GM12878 (cell line): Measurements from ENCODE around the gene ABCC3. TPM values are rescaled to one million over a fixed set of nuclear protein-coding genes. Genes with fewer than 3 reads are reported as not detected.

Source experiments
- ATAC-seq: fragments of 200-7000 bp; cut with Tn5 transposase; 3 replicates; pipeline ENCODE4 v1.9.1; 2020; ENCODE audit warnings: mild to moderate bottlenecking, moderate library complexity
- BruUV-seq: library from RNA; stranded (reverse); fragments of 400-500 nt; replicated peaks from 2 replicates; lab custom pipeline; 2021; lab: Mats Ljungman, UMichigan
- CTCF ChIA-PET: fragments of 300-600 bp; sonication (Branson Sonifier 250); formaldehyde crosslinking; extraction: SDS; loops from one replicate; lab custom pipeline; 2021; ENCODE audit warnings: inconsistent platforms; lab: Yijun Ruan, JAX
- POLR2A ChIA-PET: fragments of 350-600 bp; formaldehyde crosslinking; extraction: SDS; loops from one replicate; lab custom pipeline; 2021; ENCODE audit warnings: inconsistent platforms; lab: Charles Lee
- RAD21 ChIA-PET: fragments of 300-600 bp; sonication (Branson Sonifier 250); formaldehyde crosslinking; loops from one replicate; lab custom pipeline; 2023; ENCODE audit warnings: antibody characterized with exemption; ENCODE audit not compliant: unreplicated experiment; lab: Charles Lee
- SMC1A ChIA-PET: fragments of 300-600 bp; sonication (Branson Sonifier 250); formaldehyde crosslinking; loops from one replicate; lab custom pipeline; 2023; ENCODE audit not compliant: unreplicated experiment, uncharacterized antibody; lab: Charles Lee
- DNase-seq: peaks from one replicate; pipeline ENCODE4 v3.0.0-alpha.2; 2011; ENCODE audit warnings: low read depth, low spot score
- FAIRE-seq: peaks from 3 replicates; lab custom pipeline; 2011; peaks lifted over from hg19 to GRCh38; lab: Jason Lieb, UNC
- H2AFZ ChIP-seq: 2 replicates; pipeline ENCODE4 v1.6.0; 2011; ENCODE audit warnings: low read depth, low read length, control low read depth; ENCODE audit not compliant: control insufficient read depth
- H3K27ac ChIP-seq: 2 replicates; pipeline ENCODE4 v1.5.1; 2011; ENCODE audit warnings: control low read depth; ENCODE audit not compliant: control insufficient read depth, insufficient read depth
- H3K27me3 ChIP-seq, 2 experiments: replicated peaks in 1 of 2; 2 replicates each; pipeline versions ENCODE4 v1.6.0 to v1.6.1; 2011; ENCODE audit warnings: low read length in 1 of 2; ENCODE audit not compliant: control insufficient read depth in 2 of 2, insufficient read depth in 2 of 2
- H3K36me3 ChIP-seq, 2 experiments: 2 replicates each; pipeline ENCODE4 v1.5.1; 2011; ENCODE audit warnings: low read length in 1 of 2; ENCODE audit not compliant: control insufficient read depth in 2 of 2, insufficient read depth in 2 of 2
- H3K4me1 ChIP-seq: 2 replicates; pipeline ENCODE4 v1.6.1; 2011; ENCODE audit warnings: mild to moderate bottlenecking, low read length, moderate library complexity, mixed read lengths; ENCODE audit not compliant: control insufficient read depth, insufficient read depth
- H3K4me2 ChIP-seq: 2 replicates; pipeline ENCODE4 v1.6.0; 2011; ENCODE audit warnings: control low read depth; ENCODE audit not compliant: control insufficient read depth, insufficient read depth
- H3K4me3 ChIP-seq: fragments of 200-600 bp; sonication (generic); 2 replicates; pipeline ENCODE4 v1.5.1; 2016
- H3K79me2 ChIP-seq: 2 replicates; pipeline ENCODE4 v1.6.0; 2011; ENCODE audit warnings: low read length; ENCODE audit not compliant: control insufficient read depth, insufficient read depth
- H3K9ac ChIP-seq: 2 replicates; pipeline ENCODE4 v1.8.0; 2011; ENCODE audit warnings: low read length, control low read depth, mixed read lengths; ENCODE audit not compliant: control insufficient read depth, insufficient read depth
- H3K9me3 ChIP-seq: replicated peaks from 3 replicates; pipeline ENCODE4 v1.5.1; 2011; ENCODE audit warnings: mild to moderate bottlenecking, low read length; ENCODE audit not compliant: control insufficient read depth, insufficient read depth
- H4K20me1 ChIP-seq: 2 replicates; pipeline ENCODE4 v1.6.0; 2011; ENCODE audit not compliant: control insufficient read depth, insufficient read depth
- ATF7 ChIP-seq: fragments of 450-650 bp; IDR thresholded peaks from 2 replicates; pipeline ENCODE4 v1.6.1; 2016; ENCODE audit warnings: low read depth, mild to moderate bottlenecking
- BCLAF1 ChIP-seq: fragments of 450-650 bp; IDR thresholded peaks from 2 replicates; pipeline ENCODE4 v1.6.1; 2017; ENCODE audit warnings: antibody characterized with exemption, mild to moderate bottlenecking, moderate library complexity
- EP300 ChIP-seq, 2 experiments: fragments of 150-350 bp in 1 of 2; IDR thresholded peaks; 2 replicates each; pipeline ENCODE4 v1.6.1; 2011 to 2012; ENCODE audit warnings: low read depth in 2 of 2, low read length in 2 of 2, borderline replicate concordance in 1 of 2, improper control_type of control experiment in 1 of 2, inconsistent platforms in 1 of 2; ENCODE audit not compliant: control insufficient read depth in 1 of 2
- ETV6 ChIP-seq, 2 experiments: fragments of 450-650 bp in 1 of 2; IDR thresholded peaks in 1 of 2; conservative IDR thresholded peaks in 1 of 2; 2 replicates each; pipeline ENCODE4 v1.6.1; 2014; ENCODE audit warnings: antibody characterized with exemption in 1 of 2, borderline replicate concordance in 1 of 2, low read depth in 1 of 2, mild to moderate bottlenecking in 1 of 2, moderate library complexity in 1 of 2
- HCFC1 ChIP-seq: fragments of 150-350 bp; IDR thresholded peaks from 2 replicates; pipeline ENCODE4 v1.6.1; 2014; ENCODE audit warnings: low read length
- MEF2A ChIP-seq: IDR thresholded peaks from 2 replicates; pipeline ENCODE4 v1.6.1; 2011; ENCODE audit warnings: low read depth, mild to moderate bottlenecking, low read length, moderate library complexity; ENCODE audit not compliant: insufficient read depth
- PML ChIP-seq: IDR thresholded peaks from 2 replicates; pipeline ENCODE4 v1.6.1; 2012; ENCODE audit warnings: low read length, inconsistent platforms
- SUZ12 ChIP-seq: fragments of 200-600 bp; sonication (generic); IDR thresholded peaks from one replicate; pipeline ENCODE4 v1.6.1; 2018; ENCODE audit warnings: antibody characterized with exemption, mild to moderate bottlenecking; ENCODE audit not compliant: unreplicated experiment
- WGBS: methylation state at CpG from one replicate; pipeline ENCODE4 v1.1.6; 2016; ENCODE audit warnings: low lambda C conversion rate; ENCODE audit not compliant: insufficient replicate concordance, insufficient coverage; ENCODE audit errors: missing lambda C conversion rate; 5-methylcytosine and 5-hydroxymethylcytosine counted together
- in situ Hi-C: fragments of 300-500 bp; cut with MboI; formaldehyde crosslinking; loops from 9 replicates; pipeline ENCODE4 v1.14.3; 2018; ENCODE audit warnings: mixed read lengths
- intact Hi-C: fragments of 100-400 bp; cut with micrococcal nuclease; formaldehyde crosslinking; loops from one replicate; pipeline ENCODE4 v1.14.2; 2022; ENCODE audit not compliant: unreplicated experiment
- polyA plus RNA-seq, 11 experiments: library from polyadenylated mRNA; depleted of rRNA in 4 of 11; unstranded in 6 of 11; stranded (reverse) in 5 of 11; fragments of >200 nt; fragmentation: Nextera tagmentation in 4 of 11; fragmentation: Illumina TruSeq in 1 of 11; extraction: Ambion mirVana in 4 of 11; extraction: Trizol in 1 of 11; gene quantifications; 1 replicate in 1 of 11; 2 replicates in 10 of 11; pipeline versions ENCODE4 v1.2.1 to v1.2.3, GENCODE V29; 2011 to 2016; ENCODE audit warnings: inconsistent platforms in 2 of 11, missing spikeins in 2 of 11, low read depth in 1 of 11
- total RNA-seq, 4 experiments: library from RNA; depleted of rRNA in 3 of 4; stranded (reverse); fragments of >200 nt in 3 of 4; fragmentation: Illumina TruSeq in 1 of 4; extraction: Trizol in 1 of 4; gene quantifications; 2 replicates each; pipeline versions ENCODE4 v1.2.1 to v1.2.3, GENCODE V29; 2013 to 2021
- TF ChIP-seq, protein P1 (sequence below): fragments of 450-650 bp; IDR thresholded peaks from 2 replicates; pipeline ENCODE4 v1.6.1; 2017; ENCODE audit warnings: borderline replicate concordance
- TF ChIP-seq, protein P2 (sequence below): fragments of 450-650 bp; IDR thresholded peaks from 2 replicates; pipeline ENCODE4 v1.6.1; 2014; ENCODE audit warnings: mild to moderate bottlenecking
- TF ChIP-seq, protein P3 (sequence below): IDR thresholded peaks from 2 replicates; pipeline ENCODE4 v1.6.1; 2012; ENCODE audit warnings: improper control_type of control experiment, low read depth, low read length; ENCODE audit not compliant: insufficient replicate concordance

Gene ABCC3
- total and polyA plus RNA-seq, 10 of the 15 experiments (the other 5 are each of a cell fraction or from before 2014, with no cell fraction given) = 0.21 to 2.3 (median 0.71) TPM; not detected in 6

DNA sequence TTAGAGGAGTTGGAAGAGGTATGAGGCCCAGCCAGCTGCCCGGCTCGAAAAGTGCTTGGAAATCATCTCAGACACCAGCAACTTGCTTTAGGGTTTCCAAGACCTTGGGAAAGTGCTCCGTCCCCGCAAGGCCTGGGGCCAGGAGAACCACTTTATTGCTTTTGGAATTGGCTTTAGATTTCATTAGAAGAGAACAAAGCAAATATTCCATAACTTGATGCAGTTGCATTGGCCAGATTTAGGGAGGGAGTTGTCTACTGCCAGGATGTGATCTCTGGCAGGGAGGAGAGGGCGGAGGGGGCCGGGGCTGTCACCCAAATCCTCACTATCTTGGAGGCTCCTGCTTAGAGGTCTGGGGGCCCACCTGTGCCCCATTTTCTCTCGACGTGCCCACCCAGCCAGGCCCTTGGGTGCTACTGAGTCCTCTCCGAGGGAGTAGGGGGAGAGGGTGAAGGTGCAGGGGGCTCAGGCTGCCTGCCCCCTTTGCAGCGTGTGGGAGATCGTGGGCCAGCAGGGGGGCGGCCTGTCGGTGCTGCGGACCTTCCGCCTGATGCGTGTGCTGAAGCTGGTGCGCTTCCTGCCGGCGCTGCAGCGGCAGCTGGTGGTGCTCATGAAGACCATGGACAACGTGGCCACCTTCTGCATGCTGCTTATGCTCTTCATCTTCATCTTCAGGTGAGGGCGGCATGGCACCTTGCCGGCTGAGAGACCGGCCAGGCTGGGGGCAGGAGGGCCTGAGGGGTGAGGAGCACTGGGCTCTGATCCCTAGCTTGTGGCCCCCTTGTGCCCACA is 43.5 kb upstream of the ABCC3 start:
- ChIA-PET CTCF (no interaction called here), POLR2A (no interaction called here), SMC1A (no interaction called here), RAD21 (no interaction called here)
- intact Hi-C loops = no loop called here
- no TSS peak for BruUV-seq
- Histone ChIP-seq H3K27me3 (peaks cover 0 to 2% of the 10 kb centered on the region in 2 experiments; a peak in 2 of 4 replicates), H3K4me1 (no peaks in the 10 kb centered on the region), H3K36me3 (no peaks in the 10 kb centered on the region), H3K27ac (no peak overlapping the region), H3K4me2 (no peak overlapping the region), H2AFZ (no peak overlapping the region), H3K9ac (no peak overlapping the region), H3K4me3 (no peak overlapping the region), H3K79me2 (no peaks in the 10 kb centered on the region), H4K20me1 (no peaks in the 10 kb centered on the region), H3K9me3 (no peaks in the 10 kb centered on the region)
- in situ Hi-C loops = loop anchor here (5.0 kb wide), 1 partner anchor 49 kb away; no protein-coding TSS in a partner anchor
- DNase-seq (no peak), ATAC-seq (no peak), FAIRE-seq (no peak)
- WGBS = 52% methylated on average over 24 of the region's 24 CpGs
- TF ChIP-seq BCLAF1 (no peak), HCFC1 (no peak), ATF7 (no peak), MEF2A (no peak), PML (no peak), EP300 (IDR thresholded peaks at IDR 0.05; ENCODE audit: borderline replicate concordance in 1 of 2, control insufficient read depth in 1 of 2, low read depth in 2 of 2, low read length in 2 of 2) (no peak), SUZ12 (no peak), ETV6 (conservative IDR thresholded peaks at IDR 0.05 in 1 of 2, IDR thresholded peaks at IDR 0.05 in 1 of 2; ENCODE audit: borderline replicate concordance in 1 of 2, low read depth in 1 of 2) (no peak)
- TF ChIP-seq, protein P1, sequence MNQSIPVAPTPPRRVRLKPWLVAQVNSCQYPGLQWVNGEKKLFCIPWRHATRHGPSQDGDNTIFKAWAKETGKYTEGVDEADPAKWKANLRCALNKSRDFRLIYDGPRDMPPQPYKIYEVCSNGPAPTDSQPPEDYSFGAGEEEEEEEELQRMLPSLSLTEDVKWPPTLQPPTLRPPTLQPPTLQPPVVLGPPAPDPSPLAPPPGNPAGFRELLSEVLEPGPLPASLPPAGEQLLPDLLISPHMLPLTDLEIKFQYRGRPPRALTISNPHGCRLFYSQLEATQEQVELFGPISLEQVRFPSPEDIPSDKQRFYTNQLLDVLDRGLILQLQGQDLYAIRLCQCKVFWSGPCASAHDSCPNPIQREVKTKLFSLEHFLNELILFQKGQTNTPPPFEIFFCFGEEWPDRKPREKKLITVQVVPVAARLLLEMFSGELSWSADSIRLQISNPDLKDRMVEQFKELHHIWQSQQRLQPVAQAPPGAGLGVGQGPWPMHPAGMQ = no peak
- TF ChIP-seq, protein P2, sequence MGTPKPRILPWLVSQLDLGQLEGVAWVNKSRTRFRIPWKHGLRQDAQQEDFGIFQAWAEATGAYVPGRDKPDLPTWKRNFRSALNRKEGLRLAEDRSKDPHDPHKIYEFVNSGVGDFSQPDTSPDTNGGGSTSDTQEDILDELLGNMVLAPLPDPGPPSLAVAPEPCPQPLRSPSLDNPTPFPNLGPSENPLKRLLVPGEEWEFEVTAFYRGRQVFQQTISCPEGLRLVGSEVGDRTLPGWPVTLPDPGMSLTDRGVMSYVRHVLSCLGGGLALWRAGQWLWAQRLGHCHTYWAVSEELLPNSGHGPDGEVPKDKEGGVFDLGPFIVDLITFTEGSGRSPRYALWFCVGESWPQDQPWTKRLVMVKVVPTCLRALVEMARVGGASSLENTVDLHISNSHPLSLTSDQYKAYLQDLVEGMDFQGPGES = no peak
- TF ChIP-seq, protein P3, sequence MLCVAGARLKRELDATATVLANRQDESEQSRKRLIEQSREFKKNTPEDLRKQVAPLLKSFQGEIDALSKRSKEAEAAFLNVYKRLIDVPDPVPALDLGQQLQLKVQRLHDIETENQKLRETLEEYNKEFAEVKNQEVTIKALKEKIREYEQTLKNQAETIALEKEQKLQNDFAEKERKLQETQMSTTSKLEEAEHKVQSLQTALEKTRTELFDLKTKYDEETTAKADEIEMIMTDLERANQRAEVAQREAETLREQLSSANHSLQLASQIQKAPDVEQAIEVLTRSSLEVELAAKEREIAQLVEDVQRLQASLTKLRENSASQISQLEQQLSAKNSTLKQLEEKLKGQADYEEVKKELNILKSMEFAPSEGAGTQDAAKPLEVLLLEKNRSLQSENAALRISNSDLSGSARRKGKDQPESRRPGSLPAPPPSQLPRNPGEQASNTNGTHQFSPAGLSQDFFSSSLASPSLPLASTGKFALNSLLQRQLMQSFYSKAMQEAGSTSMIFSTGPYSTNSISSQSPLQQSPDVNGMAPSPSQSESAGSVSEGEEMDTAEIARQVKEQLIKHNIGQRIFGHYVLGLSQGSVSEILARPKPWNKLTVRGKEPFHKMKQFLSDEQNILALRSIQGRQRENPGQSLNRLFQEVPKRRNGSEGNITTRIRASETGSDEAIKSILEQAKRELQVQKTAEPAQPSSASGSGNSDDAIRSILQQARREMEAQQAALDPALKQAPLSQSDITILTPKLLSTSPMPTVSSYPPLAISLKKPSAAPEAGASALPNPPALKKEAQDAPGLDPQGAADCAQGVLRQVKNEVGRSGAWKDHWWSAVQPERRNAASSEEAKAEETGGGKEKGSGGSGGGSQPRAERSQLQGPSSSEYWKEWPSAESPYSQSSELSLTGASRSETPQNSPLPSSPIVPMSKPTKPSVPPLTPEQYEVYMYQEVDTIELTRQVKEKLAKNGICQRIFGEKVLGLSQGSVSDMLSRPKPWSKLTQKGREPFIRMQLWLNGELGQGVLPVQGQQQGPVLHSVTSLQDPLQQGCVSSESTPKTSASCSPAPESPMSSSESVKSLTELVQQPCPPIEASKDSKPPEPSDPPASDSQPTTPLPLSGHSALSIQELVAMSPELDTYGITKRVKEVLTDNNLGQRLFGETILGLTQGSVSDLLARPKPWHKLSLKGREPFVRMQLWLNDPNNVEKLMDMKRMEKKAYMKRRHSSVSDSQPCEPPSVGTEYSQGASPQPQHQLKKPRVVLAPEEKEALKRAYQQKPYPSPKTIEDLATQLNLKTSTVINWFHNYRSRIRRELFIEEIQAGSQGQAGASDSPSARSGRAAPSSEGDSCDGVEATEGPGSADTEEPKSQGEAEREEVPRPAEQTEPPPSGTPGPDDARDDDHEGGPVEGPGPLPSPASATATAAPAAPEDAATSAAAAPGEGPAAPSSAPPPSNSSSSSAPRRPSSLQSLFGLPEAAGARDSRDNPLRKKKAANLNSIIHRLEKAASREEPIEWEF = no peak
